Activated CD8-positive, alpha-beta memory T cell treated with anti-CD3 and anti-CD28 coated beads, Interleukin-2, amount 50 U/mL, for 48 hours (primary cell): Measurements from ENCODE around the gene ZBTB40.

Experiments
- DNase-seq: peaks from one replicate; pipeline ENCODE4 v3.0.0-alpha.2; 2020

The ZBTB40 gene

DNA sequence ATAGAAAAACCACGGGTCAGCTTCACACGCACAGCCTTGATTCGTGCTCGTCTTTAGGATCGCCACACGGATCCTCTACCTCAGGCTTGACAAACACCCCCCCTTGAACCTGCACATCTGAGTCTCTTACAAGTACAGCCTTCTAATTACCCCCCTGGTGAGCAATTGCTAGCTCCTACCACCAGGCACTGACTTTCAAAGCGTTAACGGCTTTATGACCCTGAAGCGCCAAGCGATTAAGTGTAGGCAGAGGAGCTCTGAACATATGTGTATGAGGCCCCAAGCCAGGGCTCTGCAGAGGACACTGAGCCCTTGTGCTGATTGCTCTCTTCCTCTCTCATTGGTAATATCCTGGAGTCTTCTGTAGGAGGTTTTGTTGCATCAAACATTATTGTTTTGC is 55.9 kb downstream of the ZBTB40 start:
- no peak for DNase-seq

DNA sequence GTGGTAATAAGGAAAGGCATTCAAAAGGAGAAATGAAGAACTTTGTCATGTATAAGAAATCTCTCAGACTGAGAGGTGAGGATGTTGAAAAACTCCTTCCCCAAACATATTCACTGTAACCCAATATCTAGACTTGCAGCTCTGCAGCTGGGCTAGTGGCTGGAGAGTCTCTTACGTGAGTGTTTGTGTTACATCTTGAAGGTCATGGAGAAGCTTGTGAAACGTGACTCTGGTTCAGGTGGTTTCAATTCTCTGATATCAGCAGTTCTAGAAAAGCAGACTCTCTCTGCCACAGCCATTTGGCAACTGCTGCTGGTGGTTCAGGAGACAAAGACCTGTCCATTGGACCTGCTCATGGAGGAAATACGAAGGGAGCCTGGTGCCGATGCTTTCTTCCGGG is 56.7 kb downstream of the ZBTB40 start:
- DNase-seq, result no peak

DNA sequence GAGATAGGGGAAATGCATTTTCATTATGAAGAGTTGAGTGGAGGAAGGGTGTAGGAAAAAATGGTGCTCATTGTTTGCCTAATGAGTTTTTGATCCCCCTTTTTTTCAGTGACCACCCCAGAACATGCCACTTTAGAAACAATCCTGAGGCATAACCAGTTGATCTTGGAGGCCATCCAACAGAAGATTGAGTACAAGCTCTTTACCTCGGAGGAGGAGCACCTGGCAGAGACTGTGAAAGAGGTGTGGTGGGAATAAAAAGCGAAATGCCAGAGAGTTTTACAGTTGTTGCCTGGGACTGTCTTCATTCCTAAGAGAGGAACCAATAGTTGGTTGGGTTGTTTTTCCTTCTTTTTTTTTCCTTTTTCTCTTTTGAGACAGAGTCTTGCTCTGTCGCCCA is 57.3 kb downstream of the ZBTB40 start:
- DNase-seq, result no peak

DNA sequence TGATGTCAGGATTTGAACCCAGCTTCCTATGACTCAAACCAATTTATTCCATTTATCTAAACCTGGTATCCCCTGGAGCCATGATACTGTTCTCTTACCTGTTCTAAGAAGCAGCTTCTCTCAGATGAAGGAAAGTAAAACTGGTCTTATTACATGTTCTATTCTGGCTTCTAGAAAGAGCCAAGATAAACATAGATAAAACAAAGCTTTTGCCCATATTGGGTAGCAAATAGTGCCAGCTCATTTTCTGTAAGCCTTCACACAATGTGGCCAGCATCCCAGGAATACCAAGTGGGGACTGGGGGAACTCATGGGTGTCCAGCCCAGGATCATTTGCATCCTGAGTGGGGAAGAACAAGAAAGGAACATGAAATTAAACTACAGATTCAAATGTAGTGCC is 58.2 kb downstream of the ZBTB40 start:
- DNase-seq, result no peak

DNA sequence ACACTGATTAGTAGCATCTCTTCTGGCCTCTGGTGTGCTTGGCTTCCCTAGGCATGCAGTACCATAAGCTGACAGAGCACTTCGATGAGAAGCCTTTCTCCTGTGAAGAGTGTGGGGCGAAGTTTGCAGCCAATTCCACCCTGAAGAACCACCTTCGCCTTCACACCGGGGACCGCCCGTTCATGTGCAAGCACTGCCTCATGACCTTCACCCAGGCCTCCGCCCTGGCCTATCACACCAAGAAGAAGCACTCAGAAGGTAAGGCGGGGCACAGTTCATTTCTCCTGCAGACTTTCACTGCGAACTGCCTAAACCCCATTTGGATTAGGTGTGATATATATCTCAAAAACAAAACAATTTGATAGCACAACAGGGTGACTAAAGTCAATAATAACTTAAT is 61.2 kb downstream of the ZBTB40 start:
- no peak for DNase-seq

DNA sequence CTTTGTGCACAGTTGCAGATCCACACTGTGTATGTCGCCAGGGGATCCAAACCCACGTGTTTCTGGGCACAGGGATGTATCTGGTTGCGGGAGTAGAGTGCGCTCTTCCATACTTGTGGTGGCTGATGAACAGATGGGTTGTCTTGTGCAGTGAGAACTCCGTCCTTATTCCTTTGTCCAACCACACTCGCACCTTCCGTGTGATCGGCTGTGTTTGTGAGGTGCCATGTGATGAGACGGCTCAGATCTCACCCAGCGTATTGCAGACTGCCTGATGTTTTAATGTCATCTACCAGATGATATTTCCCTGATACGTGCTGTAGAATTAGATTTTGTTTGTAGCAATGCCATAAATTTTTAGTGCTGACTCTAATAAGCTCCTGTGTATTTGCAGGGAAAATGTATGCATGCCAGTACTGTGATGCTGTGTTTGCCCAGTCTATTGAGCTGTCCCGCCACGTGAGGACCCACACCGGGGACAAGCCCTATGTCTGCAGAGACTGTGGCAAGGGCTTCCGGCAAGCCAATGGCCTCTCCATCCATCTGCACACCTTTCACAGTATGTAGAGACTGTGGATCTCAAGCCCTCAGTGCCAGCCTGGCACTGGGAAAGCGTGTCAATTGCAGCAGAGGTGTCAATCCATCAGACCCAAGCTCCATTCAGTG is 65.4 kb downstream of the ZBTB40 start:
- DNase-seq, result no peak

DNA sequence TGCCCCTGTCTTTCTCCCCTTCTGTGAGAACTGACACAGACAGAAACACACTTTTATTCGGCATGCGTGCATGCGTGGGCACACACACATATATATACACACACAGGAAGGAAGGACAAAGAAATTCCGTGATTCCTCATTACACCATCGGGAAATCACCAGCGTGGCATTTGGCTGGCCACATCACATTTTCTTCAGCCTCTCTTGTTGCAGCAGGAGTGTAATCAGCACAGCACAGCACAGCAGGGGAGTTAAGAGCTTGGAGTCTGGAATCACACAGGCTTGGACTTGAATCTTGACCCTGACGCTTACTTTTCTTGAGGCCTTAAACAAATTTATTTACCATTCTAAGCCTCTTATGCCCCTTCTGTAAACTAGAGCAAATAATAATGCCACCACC is 66.3 kb downstream of the ZBTB40 start:
- DNase-seq, result no peak

DNA sequence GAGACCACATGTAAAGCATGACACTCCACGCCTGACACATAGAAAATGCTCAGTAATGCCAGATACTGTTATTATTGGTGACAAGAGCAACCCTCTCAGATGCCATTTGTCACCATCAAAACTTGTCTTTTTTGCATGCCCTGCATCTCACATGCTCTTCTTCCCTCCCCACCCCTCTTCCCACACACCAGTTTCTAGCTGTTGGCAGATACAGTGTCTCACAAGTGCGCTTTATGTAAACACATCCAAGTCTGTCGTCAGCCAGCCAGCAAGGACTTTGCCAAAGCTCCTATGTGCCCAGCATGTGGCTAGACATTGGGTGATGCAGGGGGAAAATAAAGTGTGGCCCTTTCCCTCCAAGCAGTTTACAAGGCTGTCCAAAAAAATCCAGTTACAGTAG is 66.7 kb downstream of the ZBTB40 start:
- DNase-seq, result no peak

DNA sequence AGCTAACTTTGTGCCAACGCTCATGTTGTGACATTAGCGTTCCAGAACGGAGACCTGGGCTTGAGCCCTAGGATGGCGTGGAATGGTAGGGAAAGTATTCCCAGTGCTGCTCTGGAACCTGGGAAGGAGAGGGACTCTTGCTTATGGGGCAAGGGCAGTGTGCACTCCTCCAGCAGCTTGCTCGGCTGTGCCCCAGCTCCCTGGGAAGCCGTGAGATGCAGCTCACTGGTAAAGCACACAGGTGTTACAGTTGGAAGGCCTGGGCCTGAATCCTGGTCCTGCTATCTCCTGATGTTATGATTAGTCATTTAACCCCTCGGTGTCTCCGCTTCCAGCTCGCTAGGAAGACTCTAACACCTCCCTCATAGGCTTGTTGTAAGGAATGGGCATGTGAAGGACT is 69.2 kb downstream of the ZBTB40 start:
- DNase-seq, result no peak

DNA sequence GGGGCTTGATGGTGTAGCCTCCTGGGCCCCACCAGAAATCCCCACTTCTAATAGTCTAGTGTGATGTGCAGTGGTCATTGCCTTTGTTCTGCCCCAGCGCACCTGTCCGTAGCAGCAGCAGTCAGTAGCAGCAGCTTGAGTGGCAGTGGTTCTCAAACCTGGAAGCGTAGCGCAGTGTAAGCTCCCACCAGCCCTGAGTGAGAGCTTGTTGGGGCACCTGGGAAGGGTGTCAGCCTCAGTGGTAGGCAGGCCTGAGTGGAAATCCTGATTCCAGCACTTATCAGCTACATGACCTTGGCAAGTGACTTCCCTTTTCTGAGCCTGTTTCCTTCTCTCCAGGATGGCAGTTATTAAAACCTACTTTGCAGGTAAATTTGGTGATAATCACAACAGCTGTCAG is 70.0 kb downstream of the ZBTB40 start:
- no peak for DNase-seq

DNA sequence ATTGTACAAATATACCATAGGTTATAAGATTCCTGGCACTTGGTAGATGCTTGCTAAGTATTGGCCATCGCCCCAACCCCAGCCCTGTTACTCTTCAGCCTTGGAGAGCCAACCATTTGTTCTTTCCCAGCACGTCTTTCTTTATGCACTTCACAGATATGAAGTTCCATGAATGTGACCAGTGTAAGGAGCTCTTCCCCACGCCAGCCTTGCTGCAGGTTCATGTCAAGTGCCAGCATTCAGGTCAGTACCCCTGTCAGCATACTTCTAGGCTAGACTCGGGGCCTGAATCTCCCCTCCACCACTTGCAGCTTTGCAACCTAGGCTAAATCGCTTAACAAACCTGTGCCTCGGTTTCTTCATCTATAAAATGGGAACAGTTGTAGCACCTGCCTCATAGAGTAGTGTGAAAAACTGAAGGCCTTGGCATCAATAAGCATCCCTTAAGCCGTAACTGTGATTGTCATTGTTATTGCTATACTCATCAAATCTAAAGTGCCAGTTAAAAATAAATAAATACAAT is 70.6 kb downstream of the ZBTB40 start:
- DNase-seq, result no peak

DNA sequence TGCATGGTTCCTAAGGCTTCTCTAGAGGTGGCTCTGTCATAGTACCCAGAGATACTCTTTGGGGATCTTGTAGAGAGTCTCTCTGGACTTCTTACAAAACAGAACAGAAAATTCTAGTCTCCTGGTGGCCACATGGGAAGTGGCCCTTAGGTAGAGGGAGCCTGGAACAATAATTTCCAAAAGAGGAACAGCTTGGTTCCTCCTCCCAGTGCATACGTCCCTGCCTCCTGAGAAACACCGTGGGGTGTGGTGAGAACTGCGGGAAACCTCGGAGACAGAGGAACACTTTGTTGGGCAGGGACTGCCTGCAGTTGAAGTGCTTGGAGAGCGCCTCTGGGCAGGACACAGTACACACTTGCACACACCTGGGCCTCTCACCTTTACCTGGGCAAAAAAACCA is 72.8 kb downstream of the ZBTB40 start:
- DNase-seq, result no peak

DNA sequence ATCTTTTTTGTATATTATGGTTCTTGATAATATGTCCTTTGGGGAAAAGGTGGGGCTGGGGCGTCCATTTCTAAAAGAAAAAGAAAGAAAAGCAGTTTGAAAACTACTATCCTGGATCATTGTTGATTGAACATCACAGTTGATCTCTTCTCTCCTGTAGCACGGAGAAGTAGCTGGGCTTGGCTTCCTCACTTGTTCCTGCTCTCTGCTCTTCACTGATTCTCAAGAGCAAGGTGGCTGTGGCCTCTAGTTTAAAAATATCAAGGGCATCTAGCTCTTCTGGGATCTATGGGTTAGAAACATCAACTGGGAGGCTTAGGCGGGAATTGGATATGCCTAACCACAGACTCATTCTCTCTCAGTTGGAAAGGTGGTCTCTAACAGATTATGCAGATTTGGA is 73.6 kb downstream of the ZBTB40 start:
- DNase-seq, result no peak

DNA sequence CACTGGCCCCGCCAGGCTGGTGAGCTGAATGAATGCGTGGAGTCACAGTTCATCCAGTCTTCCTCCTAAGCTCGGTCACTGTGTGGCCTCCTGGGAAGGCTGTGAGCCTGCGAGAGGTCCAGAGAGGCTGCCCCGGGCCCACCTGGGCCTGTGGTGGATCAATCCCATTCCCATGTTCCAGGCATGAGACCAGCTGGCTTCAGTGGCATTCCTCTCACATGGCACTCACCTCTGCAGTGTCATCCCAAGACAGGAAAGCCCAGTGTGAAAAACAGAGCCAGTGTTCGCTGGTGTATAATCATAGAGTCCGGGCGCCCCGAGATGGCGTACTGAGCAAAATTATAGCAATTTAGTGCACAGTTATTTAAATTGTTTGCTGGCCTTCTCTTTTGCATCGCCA is 74.0 kb downstream of the ZBTB40 start:
- no peak for DNase-seq

DNA sequence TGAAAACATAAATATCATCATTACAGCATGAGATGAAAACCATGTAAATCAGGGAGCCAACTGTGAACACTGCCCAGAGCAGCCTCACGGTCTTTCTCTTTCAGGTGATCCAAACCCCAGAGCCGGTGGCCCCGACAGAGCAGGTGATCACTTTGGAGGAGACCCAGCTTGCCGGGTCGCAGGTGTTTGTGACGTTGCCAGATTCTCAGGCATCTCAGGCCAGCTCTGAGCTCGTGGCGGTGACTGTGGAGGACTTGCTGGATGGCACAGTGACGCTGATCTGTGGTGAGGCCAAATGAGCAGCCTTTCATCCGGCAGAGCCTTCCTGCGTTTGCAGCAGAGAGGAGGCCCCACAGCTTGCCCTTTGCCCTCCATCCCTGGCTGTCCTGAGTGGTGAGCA is 74.4 kb downstream of the ZBTB40 start:
- DNase-seq, result no peak

DNA sequence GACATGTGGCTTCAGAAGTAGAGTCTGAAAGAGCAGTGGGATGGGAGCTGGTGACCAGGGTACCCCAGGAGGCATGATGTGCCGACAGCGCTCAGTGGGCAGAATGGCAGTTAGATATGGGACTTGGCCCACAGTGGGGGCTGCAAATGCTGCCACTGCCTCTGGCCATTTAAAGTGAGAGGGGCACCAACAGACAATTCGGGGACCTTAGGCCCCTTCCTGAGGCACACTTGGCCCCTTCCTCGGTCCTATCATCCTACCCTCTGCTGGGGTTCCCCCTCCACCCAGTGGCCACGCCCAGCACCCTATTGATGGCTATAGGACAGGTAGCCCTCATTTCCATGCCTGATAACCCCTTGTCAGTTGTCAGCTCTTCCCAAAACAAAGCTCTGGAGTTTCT is 75.0 kb downstream of the ZBTB40 start:
- no peak for DNase-seq

DNA sequence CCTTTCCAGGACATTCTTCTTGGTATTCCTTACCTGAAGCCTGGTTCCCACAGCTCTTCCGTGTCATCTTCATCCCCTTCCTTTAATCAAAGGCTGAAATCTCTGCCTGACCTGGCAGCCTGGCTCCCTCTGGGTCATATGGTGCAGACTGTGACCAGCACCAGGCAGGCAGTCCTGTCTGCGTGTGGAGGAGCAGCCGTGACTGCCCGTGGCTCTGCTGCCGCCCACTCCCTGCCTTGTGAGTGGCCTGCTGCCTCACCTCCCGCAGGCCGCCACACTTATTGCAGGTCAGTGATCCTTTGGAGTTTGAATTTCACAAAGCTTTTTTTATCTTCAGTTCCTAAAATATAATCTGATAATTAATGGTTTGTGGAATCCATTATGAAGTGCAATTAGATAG is 75.5 kb downstream of the ZBTB40 start:
- DNase-seq, result no peak

DNA sequence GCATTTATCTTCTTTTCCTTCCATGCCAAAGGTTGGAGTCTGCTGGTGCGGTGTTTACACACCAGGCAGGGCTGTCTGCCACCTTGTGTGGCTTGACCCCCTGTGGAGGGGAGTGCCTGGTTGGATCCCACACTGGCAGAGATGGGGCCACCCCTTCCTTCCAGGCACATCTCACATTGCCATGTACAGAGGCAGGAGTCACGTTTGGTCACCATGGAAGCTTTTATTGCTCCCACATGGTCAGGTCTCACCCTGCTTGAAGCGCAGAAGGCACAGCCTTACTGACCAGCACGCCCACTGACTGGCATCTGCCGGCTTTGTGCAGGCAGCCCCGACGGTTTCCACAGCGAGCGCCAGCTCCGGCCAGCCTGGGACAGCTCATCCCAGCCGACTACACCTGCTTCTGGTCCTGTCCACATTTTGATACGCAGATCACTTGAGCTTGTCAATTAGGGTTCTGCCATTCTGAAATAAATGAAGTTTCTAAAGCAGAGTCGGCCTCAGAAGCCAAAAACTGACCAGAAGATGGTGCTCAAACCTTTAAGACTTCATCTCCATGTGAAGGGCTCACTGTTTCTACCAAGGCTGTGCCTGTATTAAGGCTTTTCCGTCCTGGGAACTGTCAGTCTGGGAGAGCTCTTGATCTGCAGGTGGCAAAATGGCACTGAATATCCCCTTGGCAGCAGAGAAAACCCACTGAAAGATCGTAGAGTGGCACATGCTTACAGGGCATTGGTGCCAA is 76.1 kb downstream of the ZBTB40 start:
- no peak for DNase-seq

DNA sequence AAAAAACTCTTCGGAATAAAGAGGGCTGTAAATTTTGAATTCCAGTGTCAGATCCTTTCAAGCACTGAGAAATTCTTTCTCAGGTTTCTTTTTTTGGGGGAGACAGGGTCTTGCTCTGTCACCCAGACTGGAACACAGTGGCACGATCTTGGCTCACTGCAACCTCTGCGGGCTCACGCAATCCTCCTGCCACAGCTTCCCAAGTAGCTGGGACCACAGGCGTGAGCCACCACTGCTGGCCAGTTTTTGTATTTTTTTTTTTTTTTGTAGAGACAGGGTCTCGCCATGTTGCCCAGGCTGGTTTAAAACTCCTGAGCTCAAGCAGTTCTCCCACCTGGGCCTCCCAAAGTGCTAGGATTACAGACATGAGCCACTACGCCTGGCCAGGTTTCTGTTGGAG is 76.8 kb downstream of the ZBTB40 start:
- no peak for DNase-seq

DNA sequence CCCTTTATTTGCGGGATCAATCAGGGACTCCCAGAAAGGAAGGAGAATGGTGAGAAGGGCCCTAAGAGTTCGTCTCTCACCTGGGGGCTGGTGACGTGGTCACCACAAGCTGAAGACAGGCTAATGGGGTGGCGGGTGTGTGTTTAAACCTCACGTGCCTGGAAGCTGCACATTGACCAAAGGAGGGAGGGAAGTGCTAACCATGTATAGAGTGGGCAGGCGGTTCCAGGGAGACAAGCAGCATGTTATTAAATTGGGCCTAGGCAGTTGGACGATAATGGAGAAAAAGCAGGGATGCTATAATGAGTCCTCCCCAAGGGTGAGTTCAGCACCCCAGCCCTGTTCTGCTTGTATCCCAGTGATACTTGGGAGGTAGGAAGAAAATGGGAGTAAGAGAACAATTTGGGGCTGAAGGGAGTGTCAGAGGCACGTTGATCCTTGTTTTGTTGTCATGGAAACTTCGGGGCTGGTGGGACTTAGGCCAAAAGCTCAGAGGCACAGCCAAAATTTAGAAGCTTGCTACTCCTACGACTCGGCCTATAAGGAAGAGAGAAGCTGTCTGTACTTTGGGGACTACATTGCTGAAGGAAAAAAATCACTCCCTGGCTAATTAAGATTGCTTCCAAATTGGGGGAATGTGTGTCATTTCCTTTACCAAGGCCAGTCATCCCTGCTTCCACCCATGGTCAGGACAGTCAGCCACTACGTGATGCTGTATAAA is 78.4 kb downstream of the ZBTB40 start:
- no peak for DNase-seq

DNA sequence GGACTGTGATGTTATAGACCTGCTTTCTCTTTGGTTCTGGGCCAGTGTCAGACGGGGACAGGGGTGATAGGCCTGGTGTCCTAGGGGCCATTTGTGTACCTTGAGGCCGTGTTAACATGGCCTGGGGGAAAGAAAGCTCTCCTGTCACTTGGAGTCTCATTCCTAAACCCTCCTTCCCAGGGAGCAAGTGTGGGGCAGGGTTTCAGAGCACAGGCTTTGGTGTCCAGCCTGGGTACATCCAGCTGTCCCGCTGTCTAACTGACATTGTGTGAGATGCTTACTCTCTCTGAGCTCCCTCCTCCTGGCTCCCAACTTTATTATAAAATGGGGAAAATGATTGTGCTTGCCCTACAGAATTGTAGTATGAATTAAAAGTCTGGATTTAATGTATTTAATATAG is 79.1 kb downstream of the ZBTB40 start:
- no peak for DNase-seq

DNA sequence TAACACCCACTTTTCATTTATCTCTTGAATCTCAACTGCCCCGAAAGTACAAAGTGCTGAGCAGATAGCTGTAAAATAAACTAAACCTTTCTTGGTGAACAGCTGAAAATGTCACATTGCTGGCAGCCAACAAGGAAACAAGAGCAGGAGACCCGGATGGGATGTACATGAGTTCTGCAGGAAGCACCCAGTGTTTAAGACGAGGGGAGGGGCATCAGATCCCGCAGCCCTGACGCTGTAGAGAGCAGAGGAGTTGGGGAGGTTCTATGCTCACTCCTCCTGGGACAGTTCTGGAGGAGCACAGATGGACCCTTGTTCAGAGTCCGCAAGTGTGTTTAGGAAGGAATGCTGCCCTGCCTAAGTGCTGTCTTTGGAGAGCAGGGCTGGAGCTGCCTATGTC is 79.6 kb downstream of the ZBTB40 start:
- DNase-seq, result no peak

DNA sequence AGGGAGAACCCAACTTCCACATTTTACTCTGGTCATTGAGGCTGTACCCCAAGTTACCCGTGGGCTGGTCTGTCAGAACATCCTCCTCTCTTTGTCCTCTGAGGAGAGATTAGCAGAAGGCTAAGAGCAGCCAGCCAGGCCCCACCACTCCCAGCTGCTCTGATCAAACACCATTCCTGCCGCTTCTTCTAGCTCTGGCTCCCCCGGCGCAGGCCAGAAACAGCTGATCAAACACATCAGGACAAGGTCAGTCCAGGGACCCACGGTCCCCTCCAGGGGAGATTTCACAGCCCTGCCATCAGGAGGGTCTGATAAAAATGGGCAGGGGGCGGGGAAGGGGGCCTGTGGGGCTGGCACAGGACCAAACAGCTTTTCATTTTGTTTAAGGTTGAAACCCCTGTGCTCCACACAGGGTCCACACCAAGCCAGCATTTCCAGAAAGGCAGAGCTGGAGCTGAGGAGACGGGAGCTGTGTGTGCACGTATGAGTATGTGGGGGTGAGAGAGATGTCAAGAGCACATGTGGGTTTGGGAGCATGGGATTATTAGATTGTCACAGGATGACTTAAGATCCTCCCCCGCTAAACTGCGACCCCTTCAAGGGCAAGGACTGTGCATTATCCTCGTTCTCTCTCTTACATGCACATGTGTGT is 81.7 kb downstream of the ZBTB40 start:
- no peak for DNase-seq

DNA sequence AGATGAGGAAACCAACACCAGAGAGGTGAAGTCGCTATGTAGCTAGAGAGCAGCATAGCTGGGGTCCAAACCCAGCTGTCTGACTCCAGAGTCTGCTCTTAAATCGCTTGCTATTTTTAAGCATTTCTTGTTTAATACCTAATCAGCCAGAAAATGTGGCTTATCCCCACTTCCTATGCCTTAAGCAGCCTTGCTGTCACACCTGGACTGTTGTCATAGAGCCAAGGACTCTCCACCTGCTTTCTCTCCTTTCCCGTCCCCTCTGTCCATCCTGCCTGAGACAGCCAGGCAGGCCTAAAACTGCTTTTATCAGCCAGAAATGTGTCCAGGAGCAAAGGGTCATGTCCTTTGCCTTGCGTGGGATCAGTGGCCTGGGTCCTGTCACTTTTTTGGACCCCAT is 83.3 kb downstream of the ZBTB40 start:
- DNase-seq, result no peak
